Coronary artery (tissue), 2 donors: ENCODE measurements around the gene YOD1.

ENCODE experiments used
- DNase-seq: peaks from one replicate; pipeline ENCODE4 v3.0.0-alpha.2; 2017; ENCODE audit warnings: low spot score
- H3K27ac ChIP-seq, 2 donors: fragments of 200-600 bp; sonication (generic); one replicate each; pipeline ENCODE4 v1.5.1; 2016 to 2019
- H3K4me3 ChIP-seq: fragments of 200-600 bp; sonication (generic); 2 replicates; pipeline ENCODE4 v1.5.1; 2016; ENCODE audit warnings: mild to moderate bottlenecking, moderate library complexity
- CTCF ChIP-seq: fragments of 200-600 bp; sonication (generic); IDR thresholded peaks from one replicate; pipeline ENCODE4 v1.5.1; 2019; ENCODE audit warnings: antibody characterized with exemption

Gene YOD1

GRCh38 chr1:207071426-207071825, 20.4 kb upstream of the YOD1 start:
- TF ChIP-seq CTCF, result no peak
- H3K27ac ChIP-seq, result no peak overlapping the region
- H3K4me3 ChIP-seq, result no peak overlapping the region
- no peak for DNase-seq

GRCh38 chr1:207070811-207071210, 19.8 kb upstream of the YOD1 start:
- no peak for TF ChIP-seq CTCF
- no peak for DNase-seq
- Histone ChIP-seq H3K4me3 (no peak overlapping the region), H3K27ac (no peak overlapping the region)

- no peak overlapping the region for H3K27ac ChIP-seq
- no peak for TF ChIP-seq CTCF
- no peak for DNase-seq
- no peak overlapping the region for H3K4me3 ChIP-seq
These were observed 19.0 kb upstream of the YOD1 start for GRCh38 chr1:207069858-207070506.

GRCh38 chr1:207069061-207069460, 18.1 kb upstream of the YOD1 start:
- no peak overlapping the region for H3K27ac ChIP-seq
- H3K4me3 ChIP-seq, result no peak overlapping the region
- TF ChIP-seq CTCF, result no peak
- DNase-seq, result no peak

GRCh38 chr1:207067665-207068064, 16.7 kb upstream of the YOD1 start:
- no peak overlapping the region for H3K27ac ChIP-seq
- no peak overlapping the region for H3K4me3 ChIP-seq
- no peak for DNase-seq
- TF ChIP-seq CTCF, result no peak

GRCh38 chr1:207067185-207067584, 16.2 kb upstream of the YOD1 start:
- DNase-seq, result no peak
- no peak overlapping the region for H3K4me3 ChIP-seq
- no peak for TF ChIP-seq CTCF
- no peak overlapping the region for H3K27ac ChIP-seq

- H3K4me3 ChIP-seq, result no peak overlapping the region
- H3K27ac ChIP-seq, result no peak overlapping the region
- DNase-seq, result no peak
- TF ChIP-seq CTCF, result no peak
These were observed 13.6 kb upstream of the YOD1 start for GRCh38 chr1:207064561-207064960.
